ENCODE results near the gene FLNA.

GRCh38 chrX:154368630-154369448 is 5.6 kb downstream of the FLNA start:
- TF ChIP-seq, protein P1, sequence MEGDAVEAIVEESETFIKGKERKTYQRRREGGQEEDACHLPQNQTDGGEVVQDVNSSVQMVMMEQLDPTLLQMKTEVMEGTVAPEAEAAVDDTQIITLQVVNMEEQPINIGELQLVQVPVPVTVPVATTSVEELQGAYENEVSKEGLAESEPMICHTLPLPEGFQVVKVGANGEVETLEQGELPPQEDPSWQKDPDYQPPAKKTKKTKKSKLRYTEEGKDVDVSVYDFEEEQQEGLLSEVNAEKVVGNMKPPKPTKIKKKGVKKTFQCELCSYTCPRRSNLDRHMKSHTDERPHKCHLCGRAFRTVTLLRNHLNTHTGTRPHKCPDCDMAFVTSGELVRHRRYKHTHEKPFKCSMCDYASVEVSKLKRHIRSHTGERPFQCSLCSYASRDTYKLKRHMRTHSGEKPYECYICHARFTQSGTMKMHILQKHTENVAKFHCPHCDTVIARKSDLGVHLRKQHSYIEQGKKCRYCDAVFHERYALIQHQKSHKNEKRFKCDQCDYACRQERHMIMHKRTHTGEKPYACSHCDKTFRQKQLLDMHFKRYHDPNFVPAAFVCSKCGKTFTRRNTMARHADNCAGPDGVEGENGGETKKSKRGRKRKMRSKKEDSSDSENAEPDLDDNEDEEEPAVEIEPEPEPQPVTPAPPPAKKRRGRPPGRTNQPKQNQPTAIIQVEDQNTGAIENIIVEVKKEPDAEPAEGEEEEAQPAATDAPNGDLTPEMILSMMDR (conservative IDR thresholded peaks at IDR 0.05 in 1 of 2, IDR thresholded peaks at IDR 0.05 in 1 of 2; ENCODE audit: extremely low read depth in 1 of 2, insufficient read depth in 1 of 2, low read depth in 1 of 2, low read length in 2 of 2): no peak
- no peak for TF ChIP-seq EZH2 (IDR thresholded peaks at IDR 0.05; ENCODE audit: borderline replicate concordance, low read length)

Data from mammary epithelial cell (primary cell).